ENCODE data around the gene PARP9.

- TF ChIP-seq EZH2 (IDR thresholded peaks at IDR 0.05) = no peak
- TF ChIP-seq CTCF (IDR thresholded peaks at IDR 0.05) = no peak
- TF ChIP-seq EZH2phosphoT487 (IDR thresholded peaks at IDR 0.05) = no peak
Measured at GRCh38 chr3:122612696-122613095, 48.6 kb upstream of the PARP9 start.

All from neural progenitor cell (in vitro differentiated cells).